HG02973 (cell line): ENCODE results near the gene TST.

ENCODE experiments used
- ATAC-seq: cut with Tn5 transposase; IDR thresholded peaks from one replicate; pipeline ENCODE4 v1.9.1; 2021; ENCODE audit warnings: moderate library complexity; ENCODE audit not compliant: unreplicated experiment

TST gene

GRCh38 chr22:37019309-37020191, at the start of gene TST, which contains the start of gene MPST:
TST (minus strand) TSS chr22:37019447; CDS start chr22:37018732, 715 bp downstream.
MPST (plus strand) TSS chr22:37019742; CDS start chr22:37019837, 95 bp downstream.
- ATAC-seq = no peak

DNA sequence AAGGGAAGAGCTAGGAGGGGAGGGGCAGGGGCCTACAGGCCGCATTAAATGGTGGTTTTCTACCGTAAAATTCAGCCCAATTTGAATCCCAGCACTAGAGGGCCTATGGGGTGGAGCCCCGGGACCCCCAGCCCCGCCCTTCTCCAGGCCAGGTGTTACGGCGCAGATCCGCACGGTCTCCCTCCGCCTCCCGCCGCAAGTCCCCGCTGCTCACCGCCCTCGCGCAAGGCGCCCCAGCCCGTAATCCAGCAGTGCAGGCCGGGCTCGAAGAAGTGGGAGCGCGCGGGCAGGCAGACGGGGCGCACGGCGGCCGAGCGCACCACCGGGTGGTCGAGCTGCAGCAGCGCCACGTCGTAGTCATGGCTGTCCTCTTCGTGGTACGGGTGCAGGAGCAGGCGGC, 49.6 kb upstream of the TST start:
- ATAC-seq = no peak

- no peak for ATAC-seq
Observed at GRCh38 chr22:37067428-37067827, 48.2 kb upstream of the TST start.

DNA sequence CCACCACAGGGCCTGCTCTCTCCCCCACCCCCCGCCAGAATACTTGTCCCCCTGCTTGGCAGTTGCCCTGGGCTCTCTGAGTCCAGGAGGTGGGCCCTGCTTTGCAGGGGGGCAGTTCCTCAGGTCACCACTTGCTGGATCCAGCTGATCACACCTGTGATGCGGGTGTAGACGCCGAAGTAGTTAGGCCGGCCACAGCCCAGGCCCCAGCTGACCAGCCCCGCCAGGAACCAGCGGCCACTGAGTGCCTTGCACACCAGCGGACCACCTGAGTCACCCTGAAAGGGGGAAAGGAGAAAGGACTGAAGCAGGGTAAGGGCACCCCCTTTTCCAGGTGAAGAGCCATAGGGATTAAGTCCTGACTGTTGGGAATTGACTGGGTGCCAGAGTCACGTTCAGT, 46.7 kb upstream of the TST start:
- ATAC-seq = no peak

DNA sequence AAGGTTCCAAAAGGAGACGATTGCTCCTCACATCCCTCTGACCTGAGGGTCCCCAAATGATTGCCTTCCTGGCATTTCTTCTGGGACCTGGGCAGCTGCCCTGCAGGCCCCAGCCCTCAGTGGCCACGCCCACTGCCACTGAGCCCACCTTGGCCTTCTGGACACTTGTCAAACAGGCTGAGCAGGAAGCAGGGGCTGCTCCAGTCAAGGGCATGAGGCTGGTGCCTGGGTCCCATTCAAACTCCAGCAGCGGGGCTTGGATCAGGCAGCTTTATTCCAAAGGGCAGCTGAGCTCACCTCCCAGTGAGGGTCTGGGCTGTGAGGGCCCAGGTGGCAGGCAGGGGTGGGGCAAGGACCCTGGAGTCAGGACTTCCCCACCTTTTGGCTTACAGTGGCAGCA, 45.9 kb upstream of the TST start:
- ATAC-seq = no peak

- no peak for ATAC-seq
Observed at GRCh38 chr22:37064553-37064952, 45.3 kb upstream of the TST start.

DNA sequence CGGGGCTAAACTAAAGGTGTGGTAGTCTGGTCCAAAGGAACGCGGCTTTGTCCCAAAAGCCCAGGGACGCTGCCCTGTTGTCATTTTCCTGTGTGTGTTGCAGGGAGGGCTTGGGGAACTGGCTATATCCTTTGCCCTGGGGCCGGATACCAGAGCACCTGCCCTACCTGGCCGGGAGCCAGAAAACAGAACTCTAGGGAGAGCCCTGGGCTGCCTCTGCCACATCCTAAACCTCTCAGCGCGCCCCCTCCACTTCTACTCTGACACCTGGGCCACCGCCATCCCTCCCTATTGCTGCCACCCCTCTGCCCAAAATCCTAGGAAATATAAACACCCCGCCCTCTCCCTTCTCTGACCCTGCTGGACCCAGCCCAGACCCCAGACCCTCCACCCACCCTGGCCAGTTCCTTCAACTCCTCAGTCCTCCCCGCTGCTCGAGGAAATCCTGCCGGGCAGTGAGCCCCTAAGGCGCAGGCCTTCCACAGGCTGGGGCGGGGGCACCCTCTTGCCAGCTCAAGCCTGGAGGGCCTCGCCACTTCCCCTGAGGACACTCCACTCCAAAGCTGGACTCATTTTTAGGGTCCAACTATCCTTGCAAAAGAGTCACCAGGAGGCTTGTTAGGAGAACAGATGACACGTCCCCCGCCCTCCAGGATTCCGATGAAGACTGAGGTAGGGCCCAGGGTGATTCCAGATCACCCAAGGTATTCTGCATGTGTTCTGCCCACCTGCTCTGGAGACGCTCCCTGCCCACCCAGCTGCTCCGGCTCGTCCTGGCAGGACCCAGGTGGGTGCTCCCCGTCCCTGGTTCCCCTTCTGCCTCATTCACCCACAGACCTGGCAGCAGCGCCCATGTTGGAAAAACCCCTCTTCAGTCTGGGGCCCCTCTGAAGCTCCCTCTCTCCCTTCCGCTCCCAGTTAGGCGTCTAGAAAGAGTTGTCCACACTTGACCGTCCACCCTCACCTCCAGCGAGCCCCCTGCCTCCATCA, 44.5 kb upstream of the TST start:
- no peak for ATAC-seq

- ATAC-seq = no peak
Observed at GRCh38 chr22:37062702-37063381, 43.6 kb upstream of the TST start.

DNA sequence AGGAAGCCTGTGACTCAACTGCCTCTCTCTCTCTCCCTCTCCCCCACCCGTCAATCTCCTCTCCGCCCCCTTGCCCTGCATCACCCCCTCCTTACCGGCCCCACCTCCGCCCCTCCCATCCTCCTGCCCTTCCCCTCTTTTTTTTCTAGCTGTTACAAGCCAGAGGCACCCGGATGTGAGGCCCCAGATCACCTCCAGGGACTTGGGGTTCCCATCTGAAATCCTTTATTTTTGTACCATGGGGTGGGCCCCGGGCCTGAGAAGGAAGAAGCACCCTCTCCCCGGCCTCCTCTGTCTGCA, 43.1 kb upstream of the TST start:
- ATAC-seq = no peak

DNA sequence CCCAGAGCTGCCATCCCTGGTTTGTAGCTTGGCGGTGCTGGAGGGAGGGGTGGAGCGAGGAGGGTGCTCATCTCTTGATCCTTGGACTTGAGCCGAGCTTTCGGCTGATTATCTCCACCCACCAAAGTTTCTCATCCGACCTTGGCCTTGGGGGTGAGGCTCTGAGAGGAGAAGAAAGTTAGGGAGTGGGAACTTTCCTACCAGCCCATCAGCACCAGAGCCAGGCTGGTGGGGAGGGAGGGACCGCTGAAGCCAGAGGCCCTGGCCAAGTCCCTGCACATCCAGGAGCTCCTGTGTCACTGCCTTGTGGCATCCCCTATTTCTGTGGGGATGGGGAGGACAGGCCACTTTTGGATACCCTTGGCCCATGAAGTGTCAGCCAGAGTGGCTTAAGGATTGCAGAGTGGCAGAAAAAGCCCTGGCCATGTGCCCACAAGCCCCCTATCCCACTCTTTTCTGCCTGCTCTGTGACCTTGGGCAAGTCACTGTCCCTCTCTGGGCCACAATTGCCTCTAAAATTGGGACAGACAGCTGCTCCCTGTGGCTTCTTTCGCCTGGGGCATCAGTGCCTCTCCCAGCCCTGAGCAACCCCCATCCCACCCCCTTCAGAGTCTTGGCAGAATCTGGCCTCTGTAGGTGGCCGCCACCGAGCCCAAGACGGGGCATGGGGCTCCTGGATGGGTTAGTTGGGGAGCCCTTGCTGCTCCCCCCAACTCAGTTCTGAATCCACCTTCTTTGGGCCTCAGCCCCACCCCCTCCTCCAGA, 42.5 kb upstream of the TST start:
- no peak for ATAC-seq

- peak; percentile 55 for ATAC-seq
Observed at GRCh38 chr22:37060801-37061610, 41.8 kb upstream of the TST start.

DNA sequence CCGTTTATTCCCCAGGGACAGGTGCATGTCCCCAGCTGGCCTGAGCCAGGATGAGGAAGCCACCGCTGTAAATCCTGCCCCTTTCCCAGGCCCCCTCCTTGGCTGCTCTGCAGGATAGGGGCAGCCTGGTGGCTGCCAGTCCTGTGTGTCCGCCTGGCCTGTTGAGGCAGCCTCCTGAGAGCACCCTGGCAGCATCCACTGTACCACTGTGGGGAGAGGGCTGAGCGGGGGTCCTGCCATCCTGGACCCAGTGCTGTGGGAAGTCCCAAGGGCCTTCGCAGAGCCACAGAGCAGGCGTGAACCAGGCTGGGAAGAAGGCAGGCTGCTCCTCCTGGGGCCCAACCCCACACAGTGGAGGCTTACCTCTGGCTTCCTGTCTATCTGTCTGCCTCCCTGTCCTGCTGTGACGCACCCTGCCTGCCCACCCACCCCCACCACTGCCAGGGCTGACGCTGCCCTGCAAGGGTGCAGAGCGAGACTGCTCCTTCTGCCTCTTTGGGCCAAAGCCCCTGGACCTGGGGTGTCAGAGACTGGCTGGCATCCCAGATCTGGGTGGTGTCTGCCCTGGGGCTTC, 40.7 kb upstream of the TST start:
- ATAC-seq = no peak

DNA sequence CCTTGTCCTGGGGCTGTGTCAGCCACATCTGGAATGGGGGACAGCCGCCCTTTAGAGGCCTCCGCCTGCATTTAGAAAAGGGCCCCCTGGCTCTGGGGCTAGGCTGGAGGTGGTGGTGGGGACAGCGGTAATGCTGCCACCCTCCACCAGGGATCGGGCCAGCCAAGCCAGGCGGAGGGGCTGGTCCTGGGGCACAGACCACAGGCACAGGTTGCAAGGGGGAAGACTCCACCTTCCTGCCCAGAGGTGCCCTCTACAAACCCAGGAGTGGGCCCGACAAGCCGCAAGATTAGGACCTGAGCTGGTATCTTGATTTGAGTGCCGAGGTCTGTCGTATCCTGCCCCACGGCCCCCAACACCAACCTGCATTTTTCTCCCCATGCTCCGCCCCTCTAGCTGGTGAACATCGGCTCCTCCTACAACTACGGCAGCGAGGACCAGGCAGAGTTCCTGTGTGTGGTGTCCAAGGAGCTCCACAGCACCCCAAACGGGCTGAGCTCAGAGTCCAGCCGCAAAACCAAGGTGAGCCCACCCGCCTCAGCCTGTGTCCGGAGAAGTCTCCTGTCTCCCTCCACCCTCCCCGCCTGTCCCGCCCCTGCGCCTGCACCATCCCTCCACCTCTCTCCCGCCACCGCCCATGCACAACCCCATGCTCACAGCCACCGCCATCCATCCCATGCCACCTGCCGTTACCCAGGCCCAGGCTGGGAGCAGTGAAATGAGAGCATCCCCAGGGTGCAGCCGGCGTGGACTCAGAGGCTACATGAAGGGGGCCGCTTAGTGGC, 39.9 kb upstream of the TST start:
- ATAC-seq = no peak

- no peak for ATAC-seq
Observed at GRCh38 chr22:37057796-37058510, 38.7 kb upstream of the TST start.

- ATAC-seq = no peak
Observed at GRCh38 chr22:37057226-37057625, 38.0 kb upstream of the TST start.

- ATAC-seq = no peak
Observed at GRCh38 chr22:37056246-37056645, 37.0 kb upstream of the TST start.

- ATAC-seq = no peak
Observed at GRCh38 chr22:37054600-37055365, 35.5 kb upstream of the TST start.
